Left ventricle myocardium superior (tissue), 1 donor: Measurements from ENCODE around the gene TMEM250. TPM values are rescaled to one million over a fixed set of nuclear protein-coding genes. Genes with fewer than 3 reads are reported as not detected.

Experiments used
- ATAC-seq: fragments of 200-7000 bp; cut with Tn5 transposase; one replicate; pipeline ENCODE4 v1.9.1; 2020; ENCODE audit warnings: mild to moderate bottlenecking, moderate library complexity
- DNase-seq: peaks from one replicate; pipeline ENCODE4 v3.0.0-alpha.2; 2020
- intact Hi-C: fragments of 100-400 bp; cut with micrococcal nuclease; formaldehyde crosslinking; loops from one replicate; pipeline ENCODE4 v1.11.0; 2022
- total RNA-seq: library from RNA; stranded (reverse); fragmentation: NEBNext Ultra II Directional; extraction: Animal tissue kit (Norgen Biotek cat#: 25700); gene quantifications from one replicate; pipeline ENCODE4 v1.2.1, GENCODE V29; 2021
- donor health status: DM: no; HTN: yes; CAD: no; lungs with severe emphysema.

TMEM250 gene
- total RNA-seq, 1 donor from 2014 or later = 16.6 TPM

DNA sequence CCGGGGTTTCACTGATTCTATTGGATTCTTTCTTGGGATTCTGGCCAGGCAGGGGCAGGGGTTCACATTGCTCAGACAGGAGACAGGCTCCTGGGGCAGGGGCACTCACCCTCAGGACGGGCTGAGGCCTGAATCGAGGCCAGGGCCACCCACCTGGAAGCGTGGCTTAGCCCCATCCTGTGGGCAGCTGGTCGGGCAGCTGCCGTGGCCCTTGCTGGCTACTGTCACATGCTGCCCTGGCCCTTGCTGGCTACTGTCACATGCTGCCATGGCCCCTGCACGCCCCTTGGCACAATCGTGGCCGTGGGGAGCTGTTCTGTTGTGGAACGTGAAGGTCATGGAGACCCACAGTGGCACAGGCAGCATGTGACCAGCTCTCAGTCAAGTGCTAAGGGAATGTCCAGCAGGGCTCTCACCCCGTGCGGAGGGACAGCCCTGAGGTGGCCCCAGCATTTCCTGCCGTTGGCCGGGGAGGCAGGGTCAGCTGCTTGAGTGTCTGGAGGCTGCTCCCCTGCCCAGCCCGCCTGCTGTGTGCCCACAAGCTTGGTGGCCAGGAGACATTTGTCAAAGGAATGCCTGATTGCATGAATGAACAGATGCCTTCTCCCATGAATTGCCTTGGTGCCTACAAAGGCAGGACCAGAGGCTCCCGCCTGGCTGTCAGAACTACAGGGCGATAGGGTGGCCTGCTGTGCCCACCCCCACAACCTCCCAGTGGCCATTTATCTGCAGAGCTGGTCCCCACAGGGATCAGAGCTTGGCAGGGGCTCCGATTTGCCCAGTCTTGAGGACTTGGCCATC lies 16.9 kb upstream of the TMEM250 start:
- DNase-seq (no peak), ATAC-seq (peak; percentile 35)
- intact Hi-C loops = no loop called here

- intact Hi-C loops = no loop called here
- no peak for DNase-seq
- no peak for ATAC-seq
Measured at GRCh38 chr9:136133959-136134484, 15.3 kb upstream of the TMEM250 start.

GRCh38 chr9:136133191-136133958 lies 14.7 kb upstream of the TMEM250 start:
- ATAC-seq (peak; percentile 56), DNase-seq (peak; percentile 54)
- intact Hi-C loops = no loop called here

- intact Hi-C loops = no loop called here
- ATAC-seq = peak; percentile 43
Measured at GRCh38 chr9:136132512-136133050, 13.9 kb upstream of the TMEM250 start.

DNA sequence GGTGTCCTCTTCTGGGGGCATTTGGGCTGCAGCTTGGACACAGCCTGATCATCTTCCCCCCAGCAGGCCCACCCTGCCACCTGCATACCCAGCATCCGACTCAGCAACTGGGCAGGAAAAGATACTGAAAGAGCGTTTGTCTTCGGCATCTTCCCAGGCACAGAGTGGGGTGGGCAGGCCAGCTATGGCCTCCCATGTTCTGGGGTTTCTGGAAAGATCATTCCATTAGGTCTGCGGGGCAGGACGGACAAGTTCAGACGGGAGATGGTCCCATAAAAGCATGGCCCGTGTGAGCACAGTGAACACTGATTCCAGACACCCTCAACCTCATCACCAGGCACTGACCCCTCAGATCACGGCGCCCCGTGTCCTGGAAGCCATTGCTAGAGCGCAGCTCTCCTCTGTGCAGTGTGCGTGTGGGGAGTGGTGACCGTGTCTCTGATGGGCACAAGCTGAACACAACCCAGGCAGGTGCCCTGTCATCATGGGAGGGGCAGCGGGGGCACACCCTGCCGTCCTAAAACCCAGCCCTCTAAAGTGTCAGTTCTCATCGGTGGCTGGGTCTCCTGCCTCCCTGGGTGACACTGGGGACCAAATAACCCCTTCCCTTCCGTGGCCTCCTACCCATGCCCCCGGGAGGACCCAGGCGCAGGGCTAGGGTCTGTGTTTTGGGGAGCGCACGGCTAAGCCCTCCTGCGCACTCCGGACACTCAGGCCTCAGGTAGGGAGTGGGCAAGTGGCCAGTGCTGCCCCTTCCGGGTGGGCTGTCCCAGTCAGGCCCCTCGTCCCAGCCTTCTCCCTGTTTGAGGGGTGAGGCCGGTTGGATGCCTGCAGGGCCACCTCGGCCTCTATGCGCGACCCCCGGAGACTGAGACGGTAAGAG lies 13.2 kb upstream of the TMEM250 start:
- intact Hi-C loops = no loop called here
- DNase-seq (no peak), ATAC-seq (no peak)

More at GRCh38 chr9:136132512-136133050, 13.9 kb upstream of the TMEM250 start:
- DNase-seq = no peak

DNA sequence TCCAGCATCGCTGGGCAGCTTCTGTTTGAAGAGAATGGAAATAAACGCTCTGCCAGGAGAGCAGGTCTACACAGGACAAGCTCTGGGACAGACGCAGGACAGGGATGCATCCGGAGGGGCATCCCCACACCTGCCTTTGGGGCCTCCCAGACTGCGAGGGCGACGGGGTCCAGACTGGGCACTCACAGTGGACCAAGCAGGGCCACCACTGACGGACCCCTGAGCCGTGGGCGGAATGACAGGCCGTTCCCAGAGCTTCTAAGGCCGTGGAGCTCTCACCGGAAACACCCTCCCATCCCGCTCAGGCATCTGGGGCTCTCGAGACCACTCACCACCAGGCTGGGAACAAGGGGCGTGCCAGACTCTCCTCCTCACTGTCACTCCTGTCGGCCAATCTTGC lies 10.5 kb upstream of the TMEM250 start:
- ATAC-seq (no peak), DNase-seq (no peak)
- intact Hi-C loops = loop anchor here (10.0 kb wide), 1 partner anchor 264 kb away; no protein-coding TSS in a partner anchor

DNA sequence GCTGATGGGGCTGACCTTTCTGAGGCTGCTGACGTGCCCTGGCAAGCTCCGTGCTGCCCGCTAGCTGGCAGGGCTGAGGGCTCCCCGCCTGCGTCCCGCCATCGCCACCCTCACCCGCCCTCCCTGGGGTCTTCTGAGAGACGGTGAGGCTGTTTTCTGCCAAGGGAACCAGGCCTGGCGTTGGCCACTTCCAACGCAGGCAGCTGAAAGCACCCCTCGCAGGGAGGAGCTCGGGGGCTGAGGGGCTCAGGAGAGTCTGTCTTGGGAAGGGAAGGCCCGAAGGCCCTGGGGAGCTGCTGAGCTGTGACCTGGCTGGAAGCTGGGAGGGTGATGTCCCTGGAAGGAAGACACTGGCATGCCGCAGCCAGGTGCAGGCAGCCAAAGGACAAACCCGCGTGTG lies 9.8 kb upstream of the TMEM250 start:
- DNase-seq (no peak), ATAC-seq (no peak)
- intact Hi-C loops = loop anchor here (10.0 kb wide), 1 partner anchor 264 kb away; no protein-coding TSS in a partner anchor

DNA sequence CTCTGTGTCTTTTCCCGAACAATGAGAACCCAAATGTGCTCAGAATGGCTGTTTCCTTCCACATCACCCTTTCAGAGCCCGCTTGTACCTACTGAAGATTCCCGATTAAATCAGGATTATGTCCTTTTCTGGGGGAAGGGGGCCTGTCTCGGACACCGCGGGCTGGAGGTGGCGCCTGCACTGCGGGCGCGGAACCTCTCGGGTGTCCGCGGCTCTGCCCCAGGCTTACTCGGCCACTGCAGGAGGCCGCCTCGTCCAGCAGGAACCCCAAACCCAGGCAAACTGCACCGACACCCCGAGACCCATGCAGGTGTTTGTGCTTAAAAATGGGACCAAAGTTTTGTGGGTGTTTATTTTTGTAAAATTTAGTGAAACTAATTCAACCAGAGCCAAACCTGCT lies 8.6 kb upstream of the TMEM250 start:
- ATAC-seq (no peak), DNase-seq (no peak)
- intact Hi-C loops = loop anchor here (10.0 kb wide), 1 partner anchor 263 kb away; no protein-coding TSS in a partner anchor

DNA sequence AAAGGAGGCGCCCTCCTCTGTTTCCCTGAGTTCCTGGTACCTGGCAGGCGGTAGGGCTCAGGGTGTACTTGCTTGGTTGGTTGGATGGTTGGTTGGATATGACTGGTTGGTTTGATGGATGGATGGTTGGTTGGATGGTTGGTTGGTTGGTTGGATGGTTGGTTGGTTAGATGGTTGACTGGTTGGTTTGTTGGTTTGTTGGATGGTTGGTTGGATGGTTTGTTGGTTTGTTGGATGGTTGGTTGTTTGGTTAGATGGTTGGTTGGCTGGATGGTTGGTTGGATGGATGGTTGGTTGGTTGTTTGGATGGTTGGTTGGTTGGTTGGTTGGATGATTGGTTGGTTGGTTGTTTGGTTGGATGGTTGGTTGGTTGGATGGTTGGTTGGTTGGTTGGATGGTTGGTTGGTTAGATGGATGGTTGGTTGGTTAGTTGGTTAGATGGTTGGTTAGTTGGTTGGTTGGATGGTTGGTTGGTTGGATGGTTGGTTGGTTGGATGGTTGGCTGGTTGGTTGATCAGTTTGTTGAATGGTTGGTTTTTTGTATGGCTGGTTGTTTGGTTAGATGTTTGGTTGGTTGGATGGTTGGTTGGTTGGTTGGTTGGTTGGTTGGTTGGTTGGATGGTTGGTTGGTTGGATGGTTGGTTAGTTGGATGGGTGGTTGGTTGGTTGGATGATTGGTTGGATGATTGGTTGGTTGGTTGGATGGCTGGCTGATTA lies 6.5 kb upstream of the TMEM250 start:
- intact Hi-C loops = loop anchor here (5.0 to 10.0 kb wide), 2 partner anchors 153 to 260 kb away; no protein-coding TSS in a partner anchor
- no peak for DNase-seq
- no peak for ATAC-seq

DNA sequence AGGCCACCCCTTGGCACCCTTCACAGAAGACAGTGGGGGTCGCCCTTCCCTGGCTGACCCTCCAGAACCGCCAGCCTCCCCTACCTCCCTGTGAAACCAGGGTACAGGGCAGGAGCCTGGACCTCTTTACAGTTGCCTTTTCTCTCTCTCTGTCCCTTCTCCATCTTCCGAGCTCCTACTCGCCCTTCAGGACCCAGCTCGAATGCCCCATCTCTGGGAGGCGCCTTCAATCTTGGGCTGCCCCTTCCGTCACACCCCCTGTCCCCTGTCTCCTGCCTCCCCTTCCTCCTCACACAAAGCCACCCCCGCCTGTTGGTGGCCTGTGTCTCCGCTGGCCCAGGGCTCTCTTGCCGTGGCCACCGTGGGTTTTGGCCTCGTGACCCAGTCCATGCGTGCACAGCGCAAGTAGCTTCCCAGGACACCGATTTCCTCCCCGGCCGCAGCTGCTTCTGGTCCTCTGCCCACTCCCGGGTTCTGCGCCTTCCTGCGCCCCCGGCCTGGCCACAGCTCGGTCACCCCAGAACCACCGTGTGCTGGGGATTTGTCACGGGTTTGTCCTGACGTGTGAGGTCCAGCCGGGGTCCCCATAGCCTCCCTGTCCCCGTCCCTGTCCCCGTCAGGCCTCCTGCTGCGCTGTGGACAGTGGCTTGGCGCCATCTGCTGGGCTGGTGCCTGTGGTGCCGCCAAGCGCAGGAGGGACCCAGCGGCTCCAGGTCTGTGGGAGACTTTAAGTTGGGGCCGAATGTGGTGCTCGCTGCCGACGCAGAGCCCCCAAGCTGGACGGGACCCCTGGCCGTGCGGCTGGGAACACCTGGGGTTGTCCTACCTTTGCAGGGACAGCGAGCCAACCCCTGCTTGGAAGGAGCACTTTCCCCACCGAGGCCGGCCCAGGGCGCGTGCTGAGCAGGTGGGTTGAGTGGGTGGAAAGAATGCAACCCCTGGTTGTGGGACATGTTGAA lies 4.0 kb upstream of the TMEM250 start:
- DNase-seq (peak; percentile 89), ATAC-seq (peak; percentile 26)
- intact Hi-C loops = loop anchor here (5.0 to 10.0 kb wide), 2 partner anchors 150 to 258 kb away; no protein-coding TSS in a partner anchor

DNA sequence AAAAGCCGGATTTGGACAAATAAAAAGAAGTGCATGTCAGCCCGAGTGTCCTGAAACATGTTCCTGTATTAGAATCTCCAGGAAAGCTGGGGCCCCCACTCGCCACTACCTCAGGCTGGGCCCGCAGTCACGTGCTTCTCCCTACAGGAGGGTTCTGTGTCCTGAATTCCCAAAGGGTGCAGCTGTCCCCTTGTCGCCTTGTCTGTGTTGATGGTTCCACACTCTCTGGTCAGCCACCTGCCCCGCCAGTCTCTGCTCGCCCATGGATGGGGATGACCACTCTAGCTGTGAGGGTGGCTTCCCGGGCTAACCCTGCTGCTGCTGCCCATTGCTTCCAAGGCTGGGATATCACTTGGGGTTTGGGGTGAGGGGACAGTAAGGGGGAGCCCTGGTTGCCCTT lies 3.1 kb upstream of the TMEM250 start:
- intact Hi-C loops = loop anchor here (5.0 to 10.0 kb wide), 2 partner anchors 150 to 257 kb away; no protein-coding TSS in a partner anchor
- ATAC-seq (no peak), DNase-seq (no peak)

GRCh38 chr9:136120438-136120844 lies 1.8 kb upstream of the TMEM250 start:
- ATAC-seq (no peak), DNase-seq (no peak)
- intact Hi-C loops = loop anchor here (5.0 to 10.0 kb wide), 2 partner anchors 148 to 256 kb away; no protein-coding TSS in a partner anchor

GRCh38 chr9:136119883-136120393 lies 1.3 kb upstream of the TMEM250 start:
- intact Hi-C loops = loop anchor here (5.0 to 10.0 kb wide), 2 partner anchors 148 to 255 kb away; no protein-coding TSS in a partner anchor
- ATAC-seq (no peak), DNase-seq (no peak)

GRCh38 chr9:136119061-136119882 lies 597 bp upstream of the TMEM250 start:
- DNase-seq = peak; percentile 70
- peak; percentile 36 for ATAC-seq
- intact Hi-C loops = no loop called here

DNA sequence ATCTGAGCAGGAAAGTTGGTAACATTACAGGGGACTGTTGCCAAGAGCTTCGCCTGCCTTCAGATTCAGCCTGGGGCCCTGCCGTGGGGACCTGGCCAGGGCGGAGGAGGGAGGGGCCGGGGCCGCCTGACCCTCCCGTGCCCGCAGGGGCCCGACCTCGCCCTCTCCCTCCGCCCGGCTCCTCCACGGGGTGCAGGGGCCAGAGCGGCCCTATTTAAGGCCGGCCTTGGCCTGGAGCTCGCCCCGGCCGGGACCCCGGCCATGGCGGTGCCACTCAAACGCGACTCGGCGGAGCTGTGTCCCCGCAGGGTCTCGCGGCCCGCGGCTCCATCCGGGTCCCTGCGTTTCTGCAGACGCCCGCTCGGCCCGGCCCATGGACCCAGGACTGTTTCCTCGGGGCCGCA lies 757 bp downstream of the TMEM250 start:
- DNase-seq = no peak
- intact Hi-C loops = no loop called here
- ATAC-seq = peak; percentile 26
